K562 (cell line): ENCODE results near the gene FCRL2. TPM values are rescaled to one million over a fixed set of nuclear protein-coding genes. Genes with fewer than 3 reads are reported as not detected.

Experiments
- ATAC-seq: fragments of 200-7000 bp; cut with Tn5 transposase; 3 replicates; pipeline ENCODE4 v1.9.1; 2020; ENCODE audit warnings: moderate library complexity
- BruUV-seq: library from RNA; stranded (reverse); fragments of 400-500 nt; replicated peaks from 2 replicates; lab custom pipeline; 2021; lab: Mats Ljungman, UMichigan
- CTCF ChIA-PET: fragments of 300-600 bp; formaldehyde crosslinking; extraction: SDS; loops from one replicate; lab custom pipeline; 2021; ENCODE audit warnings: low intra/inter-chr PET ratio; lab: Yijun Ruan, JAX
- POLR2A ChIA-PET: fragments of 300-600, 350-650 bp; sonication (Branson Sonifier 250); formaldehyde crosslinking; extraction: SDS; loops from one replicate; lab custom pipeline; 2021; ENCODE audit warnings: antibody characterized with exemption, inconsistent platforms; lab: Yijun Ruan, JAX
- DNase-seq, 4 experiments: peaks; one replicate each; pipeline versions ENCODE4 v3.0.0 to v3.0.0-alpha.2; 2011 to 2018; ENCODE audit warnings: low spot score in 3 of 4, mixed read lengths in 3 of 4; ENCODE audit errors: extremely low read depth in 1 of 4
- FAIRE-seq: peaks from 2 replicates; lab custom pipeline; 2011; peaks lifted over from hg19 to GRCh38; lab: Jason Lieb, UNC
- H2AFZ ChIP-seq: 2 replicates; pipeline ENCODE4 v1.6.0; 2011; ENCODE audit warnings: low read depth, low read length, control low read depth, inconsistent platforms
- H3K27ac ChIP-seq: fragments of 200-600 bp; 3 replicates; pipeline ENCODE4 v1.8.0; 2011; ENCODE audit warnings: low read depth, mild to moderate bottlenecking, control low read depth, inconsistent platforms, low read length, moderate library complexity, mixed read lengths; ENCODE audit errors: extremely low read depth
- H3K27me3 ChIP-seq, 2 experiments: fragments of 300-600 bp in 1 of 2; 2 replicates in 1 of 2; 3 replicates in 1 of 2; pipeline versions ENCODE4 v1.6.0 to v1.8.0; 2011; ENCODE audit warnings: inconsistent platforms in 2 of 2, low read length in 2 of 2, mild to moderate bottlenecking in 1 of 2, mixed read lengths in 1 of 2, moderate library complexity in 1 of 2; ENCODE audit not compliant: control insufficient read depth in 2 of 2, insufficient read depth in 2 of 2
- H3K36me3 ChIP-seq: fragments of 300-600 bp; 3 replicates; pipeline ENCODE4 v1.8.0; 2011; ENCODE audit warnings: mild to moderate bottlenecking, low read length, inconsistent platforms; ENCODE audit not compliant: control insufficient read depth, insufficient read depth
- H3K4me1 ChIP-seq, 2 experiments: fragments of 200-600 bp in 1 of 2; replicated peaks in 1 of 2; 2 replicates in 1 of 2; 3 replicates in 1 of 2; pipeline versions ENCODE4 v1.5.1 to v1.8.0; 2011; ENCODE audit warnings: inconsistent platforms in 2 of 2, low read length in 2 of 2, mild to moderate bottlenecking in 1 of 2, mixed read lengths in 1 of 2, moderate library complexity in 1 of 2; ENCODE audit not compliant: control insufficient read depth in 2 of 2, insufficient read depth in 2 of 2
- H3K4me2 ChIP-seq: 2 replicates; pipeline ENCODE4 v1.6.1; 2011; ENCODE audit warnings: low read length, control low read depth, inconsistent platforms, mixed read lengths; ENCODE audit not compliant: insufficient read depth
- H3K4me3 ChIP-seq: fragments of 200-600 bp; sonication (generic), shearing (Covaris generic); 2 replicates; pipeline ENCODE4 v1.5.1; 2016; ENCODE audit warnings: control low read depth, inconsistent platforms
- H3K79me2 ChIP-seq: fragments of 200-600 bp; 3 replicates; pipeline ENCODE4 v1.8.0; 2011; ENCODE audit warnings: low read length, inconsistent platforms; ENCODE audit not compliant: control insufficient read depth, insufficient read depth
- H3K9ac ChIP-seq, 2 experiments: 2 replicates each; pipeline versions ENCODE4 v1.6.0 to v1.6.1; 2011; ENCODE audit warnings: low read depth in 2 of 2, low read length in 2 of 2, control low read depth in 1 of 2, inconsistent platforms in 1 of 2, mild to moderate bottlenecking in 1 of 2, mixed read lengths in 1 of 2; ENCODE audit not compliant: insufficient read depth in 1 of 2
- H3K9me1 ChIP-seq: one replicate; pipeline ENCODE4 v1.6.0; 2011; ENCODE audit warnings: inconsistent platforms, mild to moderate bottlenecking, low read length, moderate library complexity; ENCODE audit not compliant: control insufficient read depth, insufficient read depth
- H3K9me3 ChIP-seq: replicated peaks from 2 replicates; pipeline ENCODE4 v1.5.1; 2011; ENCODE audit warnings: low read depth, low read length, inconsistent platforms; ENCODE audit not compliant: control insufficient read depth, insufficient read depth
- H4K20me1 ChIP-seq: replicated peaks from 2 replicates; pipeline ENCODE4 v1.6.1; 2011; ENCODE audit warnings: low read length, inconsistent platforms, mixed read lengths; ENCODE audit not compliant: control insufficient read depth, insufficient read depth
- FOS ChIP-seq: IDR thresholded peaks from 3 replicates; pipeline ENCODE4 v1.6.1; 2011; ENCODE audit not compliant: insufficient read length; ENCODE audit errors: extremely low read depth
- HMG20B ChIP-seq: fragments of 250-450 bp; sonication (Bioruptor Pico); IDR thresholded peaks from 2 replicates; pipeline ENCODE4 v1.5.0; 2021; ENCODE audit warnings: mild to moderate bottlenecking
- ILF3 ChIP-seq: fragments of 450-650 bp; IDR thresholded peaks from 2 replicates; pipeline ENCODE4 v1.6.1; 2018; ENCODE audit warnings: antibody characterized with exemption, mild to moderate bottlenecking, moderate library complexity, borderline replicate concordance
- MYC ChIP-seq, 2 experiments: fragments of 250-450 bp in 1 of 2; sonication (Bioruptor Pico) in 1 of 2; IDR thresholded peaks; 2 replicates each; pipeline versions ENCODE4 v1.5.1 to v1.6.1; 2012 to 2021; ENCODE audit warnings: low read depth in 2 of 2, borderline replicate concordance in 1 of 2, improper control_type of control experiment in 1 of 2, low read length in 1 of 2, mild to moderate bottlenecking in 1 of 2, moderate library complexity in 1 of 2
- NEUROD1 ChIP-seq: fragments of 150-350 bp; IDR thresholded peaks from 2 replicates; pipeline ENCODE4 v1.6.1; 2014; ENCODE audit warnings: borderline replicate concordance, low read length, low read depth; ENCODE audit not compliant: partially characterized antibody
- RBFOX2 ChIP-seq: fragments of 200-400 bp; formaldehyde crosslinking; IDR thresholded peaks from 2 replicates; pipeline ENCODE4 v1.6.1; 2017; ENCODE audit warnings: low read depth, mild to moderate bottlenecking, low read length, moderate library complexity
- RFX5 ChIP-seq: IDR thresholded peaks from 2 replicates; pipeline ENCODE4 v1.6.1; 2011; ENCODE audit warnings: low read depth, mild to moderate bottlenecking, improper control_type of control experiment, low read length
- ZNF165 ChIP-seq: fragments of 250-450 bp; sonication (Bioruptor Pico); IDR thresholded peaks from 2 replicates; pipeline ENCODE4 v1.4.0; 2020; ENCODE audit warnings: borderline replicate concordance
- ZNF354B ChIP-seq: fragments of 250-450 bp; sonication (Bioruptor Pico); IDR thresholded peaks from 2 replicates; pipeline ENCODE4 v1.4.0; 2020
- WGBS: fragments of 100-300 bp; shearing (Covaris generic); methylation state at CpG from one replicate; pipeline ENCODE4 v1.1.6; 2016; ENCODE audit warnings: low coverage, mixed read lengths; ENCODE audit not compliant: insufficient coverage; ENCODE audit errors: missing lambda C conversion rate; 5-methylcytosine and 5-hydroxymethylcytosine counted together
- in situ Hi-C: fragments of 300-500 bp; cut with MboI; formaldehyde crosslinking; loops from 4 replicates; pipeline ENCODE4 v1.15.0; 2018; ENCODE audit warnings: inconsistent platforms, mixed read lengths
- intact Hi-C: fragments of 100-400 bp; cut with micrococcal nuclease; formaldehyde crosslinking; loops from 2 replicates; pipeline ENCODE4 v1.14.2; 2022
- polyA plus RNA-seq, 8 experiments: library from polyadenylated mRNA; depleted of rRNA in 4 of 8; stranded (reverse) in 5 of 8; unstranded in 3 of 8; fragments of >200 nt; fragmentation: Nextera tagmentation in 2 of 8; fragmentation: Illumina TruSeq in 1 of 8; extraction: Ambion mirVana in 2 of 8; extraction: Trizol in 1 of 8; gene quantifications; 2 replicates each; pipeline versions ENCODE4 v1.2.1 to v1.2.3, GENCODE V29; 2011 to 2014; ENCODE audit warnings: inconsistent platforms in 1 of 8, missing spikeins in 1 of 8
- total RNA-seq, 7 experiments: library from RNA; depleted of rRNA in 6 of 7; stranded (reverse); fragments of >200 nt in 6 of 7; fragmentation: Illumina TruSeq in 2 of 7; extraction: Trizol in 2 of 7; gene quantifications; 2 replicates each; pipeline versions ENCODE4 v1.2.1 to v1.2.3, GENCODE V29; 2011 to 2021; ENCODE audit warnings: low replicate concordance in 1 of 7

FCRL2 gene
- total and polyA plus RNA-seq, 9 of the 15 experiments (the other 6 are each of a cell fraction or from before 2014, with no cell fraction given): not detected

GRCh38 chr1:157696966-157697628 is 79.8 kb downstream of the FCRL2 start:
- no peak for TF ChIP-seq MYC (IDR thresholded peaks at IDR 0.05; ENCODE audit: low read depth, low read length)
- no peak for TF ChIP-seq MYC (CRISPR knock-in tag; IDR thresholded peaks at IDR 0.05; ENCODE audit: borderline replicate concordance, low read depth)
- TF ChIP-seq HMG20B (CRISPR knock-in tag): no peak
- no peak for TF ChIP-seq NEUROD1
- TF ChIP-seq FOS: no peak
- TF ChIP-seq ILF3: no peak
- TF ChIP-seq RBFOX2: no peak
- no peak for TF ChIP-seq RFX5
- TF ChIP-seq ZNF165 (CRISPR knock-in tag): no peak
- TF ChIP-seq ZNF354B: no peak
- 2% methylated on average over 4 of the region's 4 CpGs for WGBS
- Histone ChIP-seq H3K9me3 (no peaks in the 10 kb centered on the region), H3K27ac (no peak overlapping the region), H2AFZ (no peak overlapping the region), H3K4me3 (no peak overlapping the region), H3K4me1 (no peaks in the 10 kb centered on the region), H3K9me1 (no peaks in the 10 kb centered on the region), H3K27me3 (no peaks in the 10 kb centered on the region), H4K20me1 (no peaks in the 10 kb centered on the region), H3K79me2 (no peaks in the 10 kb centered on the region), H3K4me2 (no peak overlapping the region), H3K9ac (no peak overlapping the region), H3K36me3 (no peaks in the 10 kb centered on the region)
- POLR2A ChIA-PET: no interaction called here
- intact Hi-C loops (loop anchor here (10.0 kb wide), 1 partner anchor 112 kb away; no protein-coding TSS in a partner anchor), in situ Hi-C loops (no loop called here)
- CTCF ChIA-PET: no interaction called here
- BruUV-seq: no TSS peak
- ATAC-seq: no peak
- DNase-seq: no peak
- no peak for FAIRE-seq

Other genes starting within 250 kb of the FCRL2 start
- not detected in 2 replicates for gene FCRL5, start 224.6 kb downstream of the FCRL2 start, total RNA-seq (2014; rRNA removed)
- not detected in 2 replicates for gene FCRL5, start 224.6 kb downstream of the FCRL2 start, total RNA-seq (2014; rRNA removed; fragmentation: Illumina TruSeq; extraction: Trizol)
- not detected in 2 replicates for gene FCRL5, start 224.6 kb downstream of the FCRL2 start, total RNA-seq (2015; rRNA removed; fragmentation: Illumina TruSeq; extraction: Trizol)
- not detected in 2 replicates for gene FCRL5, start 224.6 kb downstream of the FCRL2 start, total RNA-seq (2021)
- not detected in 2 replicates for gene FCRL5, start 224.6 kb downstream of the FCRL2 start, polyA plus RNA-seq (2011; rRNA removed)
- not detected in 2 replicates for gene FCRL5, start 224.6 kb downstream of the FCRL2 start, polyA plus RNA-seq (2014; fragmentation: Illumina TruSeq; extraction: Trizol)
- not detected for gene FCRL5, start 224.6 kb downstream of the FCRL2 start, polyA plus RNA-seq (2014; fragmentation: Nextera tagmentation; extraction: Ambion mirVana)
- not detected in 2 replicates for gene FCRL5, start 224.6 kb downstream of the FCRL2 start, polyA plus RNA-seq (2014; rRNA removed)
- gene FCRL4, start 179.0 kb downstream of the FCRL2 start, total RNA-seq (2014; rRNA removed): not detected in 2 replicates
- gene FCRL4, start 179.0 kb downstream of the FCRL2 start, total RNA-seq (2014; rRNA removed; fragmentation: Illumina TruSeq; extraction: Trizol): not detected in 2 replicates
- gene FCRL4, start 179.0 kb downstream of the FCRL2 start, total RNA-seq (2015; rRNA removed; fragmentation: Illumina TruSeq; extraction: Trizol): not detected in 2 replicates
- not detected in 2 replicates for gene FCRL4, start 179.0 kb downstream of the FCRL2 start, total RNA-seq (2021)
- not detected in 2 replicates for gene FCRL4, start 179.0 kb downstream of the FCRL2 start, polyA plus RNA-seq (2011; rRNA removed)
- not detected in 2 replicates for gene FCRL4, start 179.0 kb downstream of the FCRL2 start, polyA plus RNA-seq (2014; fragmentation: Illumina TruSeq; extraction: Trizol)
- not detected for gene FCRL4, start 179.0 kb downstream of the FCRL2 start, polyA plus RNA-seq (2014; fragmentation: Nextera tagmentation; extraction: Ambion mirVana)
- gene FCRL4, start 179.0 kb downstream of the FCRL2 start, polyA plus RNA-seq (2014; rRNA removed): not detected in 2 replicates
- gene FCRL3, start 76.4 kb downstream of the FCRL2 start, total RNA-seq (2014; rRNA removed): not detected in 2 replicates
- gene FCRL3, start 76.4 kb downstream of the FCRL2 start, total RNA-seq (2014; rRNA removed; fragmentation: Illumina TruSeq; extraction: Trizol): not detected in 2 replicates
- gene FCRL3, start 76.4 kb downstream of the FCRL2 start, total RNA-seq (2015; rRNA removed; fragmentation: Illumina TruSeq; extraction: Trizol): not detected in 2 replicates
- not detected in 2 replicates for gene FCRL3, start 76.4 kb downstream of the FCRL2 start, total RNA-seq (2021)
- not detected in 2 replicates for gene FCRL3, start 76.4 kb downstream of the FCRL2 start, polyA plus RNA-seq (2011; rRNA removed)
- not detected in 2 replicates for gene FCRL3, start 76.4 kb downstream of the FCRL2 start, polyA plus RNA-seq (2014; fragmentation: Illumina TruSeq; extraction: Trizol)
- gene FCRL3, start 76.4 kb downstream of the FCRL2 start, polyA plus RNA-seq (2014; fragmentation: Nextera tagmentation; extraction: Ambion mirVana): not detected
- not detected in 2 replicates for gene FCRL3, start 76.4 kb downstream of the FCRL2 start, polyA plus RNA-seq (2014; rRNA removed)
- not detected in 2 replicates for gene FCRL1, start 43.0 kb upstream of the FCRL2 start, total RNA-seq (2014; rRNA removed)
- not detected in 2 replicates for gene FCRL1, start 43.0 kb upstream of the FCRL2 start, total RNA-seq (2014; rRNA removed; fragmentation: Illumina TruSeq; extraction: Trizol)
- not detected in 2 replicates for gene FCRL1, start 43.0 kb upstream of the FCRL2 start, total RNA-seq (2015; rRNA removed; fragmentation: Illumina TruSeq; extraction: Trizol)
- gene FCRL1, start 43.0 kb upstream of the FCRL2 start, total RNA-seq (2021): not detected in 2 replicates
- gene FCRL1, start 43.0 kb upstream of the FCRL2 start, polyA plus RNA-seq (2011; rRNA removed): not detected in 2 replicates
- not detected in 2 replicates for gene FCRL1, start 43.0 kb upstream of the FCRL2 start, polyA plus RNA-seq (2014; fragmentation: Illumina TruSeq; extraction: Trizol)
- gene FCRL1, start 43.0 kb upstream of the FCRL2 start, polyA plus RNA-seq (2014; fragmentation: Nextera tagmentation; extraction: Ambion mirVana): not detected
- not detected in 2 replicates for gene FCRL1, start 43.0 kb upstream of the FCRL2 start, polyA plus RNA-seq (2014; rRNA removed)
- gene CD5L, start 64.7 kb upstream of the FCRL2 start, total RNA-seq (2014; rRNA removed): not detected in 2 replicates
- gene CD5L, start 64.7 kb upstream of the FCRL2 start, total RNA-seq (2014; rRNA removed; fragmentation: Illumina TruSeq; extraction: Trizol): not detected in 2 replicates
- not detected in 2 replicates for gene CD5L, start 64.7 kb upstream of the FCRL2 start, total RNA-seq (2015; rRNA removed; fragmentation: Illumina TruSeq; extraction: Trizol)
- gene CD5L, start 64.7 kb upstream of the FCRL2 start, total RNA-seq (2021): not detected in 2 replicates
- gene CD5L, start 64.7 kb upstream of the FCRL2 start, polyA plus RNA-seq (2011; rRNA removed): not detected in 2 replicates
- not detected in 2 replicates for gene CD5L, start 64.7 kb upstream of the FCRL2 start, polyA plus RNA-seq (2014; fragmentation: Illumina TruSeq; extraction: Trizol)
- not detected for gene CD5L, start 64.7 kb upstream of the FCRL2 start, polyA plus RNA-seq (2014; fragmentation: Nextera tagmentation; extraction: Ambion mirVana)
- gene CD5L, start 64.7 kb upstream of the FCRL2 start, polyA plus RNA-seq (2014; rRNA removed): not detected in 2 replicates
- gene KIRREL1, start 216.5 kb upstream of the FCRL2 start, total RNA-seq (2014; rRNA removed): 0.05 TPM in 1 of 2 replicates, not detected in the other
- under 0.01 TPM in 1 of 2 replicates, not detected in the other for gene KIRREL1, start 216.5 kb upstream of the FCRL2 start, total RNA-seq (2014; rRNA removed; fragmentation: Illumina TruSeq; extraction: Trizol)
- gene KIRREL1, start 216.5 kb upstream of the FCRL2 start, total RNA-seq (2015; rRNA removed; fragmentation: Illumina TruSeq; extraction: Trizol): 0.07 TPM in 1 of 2 replicates, not detected in the other
- 0.18 and 0.22 TPM in 2 replicates for gene KIRREL1, start 216.5 kb upstream of the FCRL2 start, total RNA-seq (2021)
- 0.01 TPM in 1 of 2 replicates, not detected in the other for gene KIRREL1, start 216.5 kb upstream of the FCRL2 start, polyA plus RNA-seq (2011; rRNA removed)
- 0.01 TPM in 2 replicates for gene KIRREL1, start 216.5 kb upstream of the FCRL2 start, polyA plus RNA-seq (2014; fragmentation: Illumina TruSeq; extraction: Trizol)
- not detected for gene KIRREL1, start 216.5 kb upstream of the FCRL2 start, polyA plus RNA-seq (2014; fragmentation: Nextera tagmentation; extraction: Ambion mirVana)
- gene KIRREL1, start 216.5 kb upstream of the FCRL2 start, polyA plus RNA-seq (2014; rRNA removed): not detected in 2 replicates